HFFc6 (cell line): ENCODE measurements around the gene IFFO2. TPM values are rescaled to one million over a fixed set of nuclear protein-coding genes. Genes with fewer than 3 reads are reported as not detected.
"Not testable (repeated sequence)": the region's sequence is repeated elsewhere in the genome, so short reads cannot be mapped to it uniquely, and the experiment has no call there.

Experiments used
- DNase-seq: peaks from one replicate; pipeline ENCODE4 v3.0.0-alpha.2; 2018
- H3K27ac Mint-ChIP-seq: 2 replicates; pipeline ENCODE4 v1.8.0; 2020; ENCODE audit warnings: mild to moderate bottlenecking, mixed read lengths
- H3K27me3 Mint-ChIP-seq: 2 replicates; pipeline ENCODE4 v1.8.0; 2021; ENCODE audit warnings: mild to moderate bottlenecking, moderate library complexity, mixed read lengths; ENCODE audit not compliant: insufficient read depth
- H3K36me3 Mint-ChIP-seq: 2 replicates; pipeline ENCODE4 v1.8.0; 2021; ENCODE audit warnings: low read depth, mixed read lengths
- H3K4me1 Mint-ChIP-seq: 2 replicates; pipeline ENCODE4 v1.8.0; 2020; ENCODE audit warnings: low read depth, mixed read lengths
- H3K4me3 Mint-ChIP-seq: 2 replicates; pipeline ENCODE4 v1.8.0; 2020; ENCODE audit warnings: mild to moderate bottlenecking, moderate library complexity, mixed read lengths
- H3K9me3 Mint-ChIP-seq: 2 replicates; pipeline ENCODE4 v1.8.0; 2020; ENCODE audit warnings: mild to moderate bottlenecking, mixed read lengths
- CTCF ChIP-seq: fragments of 200-600 bp; sonication (generic); IDR thresholded peaks from 2 replicates; pipeline ENCODE4 v1.5.0; 2021; ENCODE audit warnings: antibody characterized with exemption, mild to moderate bottlenecking
- total RNA-seq, 6 experiments: library from RNA; stranded (reverse); fragmentation: NEBNext Ultra II Directional; extraction: Animal tissue kit (Norgen Biotek cat#: 25700); gene quantifications; 2 replicates in 1 of 6; 3 replicates in 5 of 6; pipeline ENCODE4 v1.2.3, GENCODE V29; 2021

Gene IFFO2
- total RNA-seq, 6 experiments from 2014 or later: 19.9 to 28.9 (median 21.0) TPM

DNA sequence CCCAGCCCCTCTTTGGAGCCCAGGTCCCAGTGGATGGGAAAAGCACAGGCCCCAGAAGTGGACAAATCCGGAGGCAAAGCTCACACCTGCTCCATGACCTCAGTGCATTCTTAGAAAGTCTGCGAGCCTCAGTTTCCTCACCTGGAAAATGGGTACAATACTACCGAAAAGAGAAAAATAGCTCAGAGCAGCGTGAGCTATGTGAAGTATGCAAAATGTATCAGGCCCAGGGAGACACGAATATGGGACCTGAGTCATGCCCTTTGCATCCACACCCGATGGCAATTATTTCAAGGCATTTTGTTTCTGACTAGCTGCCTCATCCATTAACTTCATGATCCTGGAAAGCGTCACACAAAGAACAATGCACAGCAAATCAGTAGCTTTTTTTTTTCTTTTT, 63.4 kb downstream of the IFFO2 start:
- no peak overlapping the region for H3K4me3 Mint-ChIP-seq

GRCh38 chr1:18891858-18892257, 64.6 kb downstream of the IFFO2 start:
- peaks cover 32% of the 10 kb centered on the region for H3K4me1 Mint-ChIP-seq
- not testable (repeated sequence) for H3K9me3 Mint-ChIP-seq, DNase-seq, H3K27me3 Mint-ChIP-seq, H3K36me3 Mint-ChIP-seq, H3K4me3 Mint-ChIP-seq
- H3K27ac Mint-ChIP-seq: peak overlapping the region; percentile 14; the same call in 1 of the 2 replicates

More for the DNA sequence above, 63.4 kb downstream of the IFFO2 start:
- no peaks in the 10 kb centered on the region for H3K9me3 Mint-ChIP-seq
- DNase-seq: peak; percentile 21
- TF ChIP-seq CTCF: no peak
- no peak overlapping the region for H3K27ac Mint-ChIP-seq
- H3K36me3 Mint-ChIP-seq: no peaks in the 10 kb centered on the region
- H3K27me3 Mint-ChIP-seq: no peaks in the 10 kb centered on the region
- H3K4me1 Mint-ChIP-seq: peaks cover 32% of the 10 kb centered on the region

DNA sequence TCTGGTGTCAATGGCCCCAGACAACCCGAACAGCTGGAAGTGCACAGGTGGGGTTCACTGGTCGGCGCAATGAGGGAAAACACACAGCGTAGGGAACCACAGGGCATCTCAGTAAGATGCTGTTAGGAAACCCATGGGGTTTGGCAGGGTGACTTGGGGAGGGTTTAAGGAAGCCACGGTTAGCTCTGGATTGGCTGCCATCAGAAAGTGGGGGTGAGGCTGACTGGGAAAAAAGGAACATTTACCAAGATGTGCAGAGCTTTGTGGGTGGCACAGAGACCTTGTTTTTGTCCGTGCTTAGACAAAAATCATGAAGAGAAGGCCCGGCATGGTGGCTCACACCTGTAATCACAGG, 65.1 kb downstream of the IFFO2 start:
- Mint-ChIP-seq H3K27ac (peak overlapping the region; percentile 14; the same call in 1 of the 2 replicates), H3K4me3 (no peak overlapping the region)
- TF ChIP-seq CTCF: no peak

DNA sequence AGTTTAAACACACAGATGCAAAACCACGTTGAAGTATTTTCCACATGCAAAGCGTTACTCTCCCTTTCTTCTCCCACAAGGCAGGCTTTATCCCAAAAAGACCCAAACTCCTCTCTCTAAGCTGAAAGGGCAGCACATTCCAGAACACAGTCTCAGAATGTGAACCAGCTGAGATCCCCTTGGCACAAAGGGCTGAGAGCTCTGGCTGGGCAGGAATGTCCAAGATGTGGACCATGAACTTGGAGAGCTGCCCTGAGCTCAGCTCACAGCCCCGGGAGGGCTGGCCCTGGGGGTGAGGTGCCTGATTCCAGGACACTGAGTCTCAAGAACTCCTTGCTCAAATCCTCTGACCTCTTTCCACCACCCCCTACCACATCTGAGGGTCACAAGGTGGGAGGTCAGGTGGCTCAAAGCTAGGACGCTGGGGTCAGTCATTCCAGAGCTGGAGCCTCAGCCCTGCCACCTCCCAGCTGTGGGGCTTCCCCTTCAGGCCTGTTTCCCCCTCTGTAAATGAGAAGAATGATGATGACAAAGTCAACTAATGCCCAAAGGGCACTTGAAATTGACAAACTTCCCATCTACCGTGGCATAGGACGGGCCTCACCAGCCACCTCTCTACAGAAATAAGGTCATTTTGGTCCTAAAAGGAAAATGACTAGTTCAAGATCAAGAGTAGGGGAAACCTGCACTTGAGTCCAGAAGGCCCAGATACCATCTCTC, 65.6 kb downstream of the IFFO2 start:
- TF ChIP-seq CTCF: no peak
- no peak overlapping the region for H3K4me3 Mint-ChIP-seq
- H3K27me3 Mint-ChIP-seq: 0 out of 2 replicates have a peak, but pooled peaks cover 2% of the 10 kb centered on the region
- no peaks in the 10 kb centered on the region for H3K9me3 Mint-ChIP-seq
- H3K4me1 Mint-ChIP-seq: peaks cover 37% of the 10 kb centered on the region
- peak; percentile 28 for DNase-seq
- no peaks in the 10 kb centered on the region for H3K36me3 Mint-ChIP-seq
- H3K27ac Mint-ChIP-seq: peak overlapping the region; percentile 53

More for the DNA sequence above, 65.1 kb downstream of the IFFO2 start:
- no peaks in the 10 kb centered on the region for H3K9me3 Mint-ChIP-seq
- DNase-seq: no peak
- H3K4me1 Mint-ChIP-seq: peaks cover 32% of the 10 kb centered on the region
- H3K27me3 Mint-ChIP-seq: 0 out of 2 replicates have a peak, but pooled peaks cover 2% of the 10 kb centered on the region
- no peaks in the 10 kb centered on the region for H3K36me3 Mint-ChIP-seq

- H3K4me3 Mint-ChIP-seq: no peak overlapping the region
- no peak for TF ChIP-seq CTCF
- H3K27ac Mint-ChIP-seq: no peak overlapping the region
- H3K4me1 Mint-ChIP-seq: peaks cover 23% of the 10 kb centered on the region
- H3K9me3 Mint-ChIP-seq: no peaks in the 10 kb centered on the region
- 0 out of 2 replicates have a peak, but pooled peaks cover 2% of the 10 kb centered on the region for H3K27me3 Mint-ChIP-seq
- peaks cover 7% of the 10 kb centered on the region; the same call in 1 of the 2 replicates for H3K36me3 Mint-ChIP-seq
- DNase-seq: peak; percentile 63
These were observed 70.5 kb downstream of the IFFO2 start for GRCh38 chr1:18886003-18886335.

GRCh38 chr1:18885311-18886002, 71.0 kb downstream of the IFFO2 start:
- Mint-ChIP-seq H3K27me3 (peaks cover 2% of the 10 kb centered on the region; the same call in 1 of the 2 replicates), H3K9me3 (no peaks in the 10 kb centered on the region), H3K27ac (no peak overlapping the region), H3K4me3 (no peak overlapping the region), H3K4me1 (peaks cover 18% of the 10 kb centered on the region), H3K36me3 (peaks cover 10% of the 10 kb centered on the region; the same call in 1 of the 2 replicates)
- no peak for DNase-seq
- no peak for TF ChIP-seq CTCF
